HG03558 (cell line): ENCODE results near the gene PGM3.

ENCODE experiments used
- ATAC-seq: cut with Tn5 transposase; IDR thresholded peaks from one replicate; pipeline ENCODE4 v1.9.1; 2021; ENCODE audit warnings: moderate number of reproducible peaks; ENCODE audit not compliant: unreplicated experiment; ENCODE audit errors: extremely low read depth

The PGM3 gene

DNA sequence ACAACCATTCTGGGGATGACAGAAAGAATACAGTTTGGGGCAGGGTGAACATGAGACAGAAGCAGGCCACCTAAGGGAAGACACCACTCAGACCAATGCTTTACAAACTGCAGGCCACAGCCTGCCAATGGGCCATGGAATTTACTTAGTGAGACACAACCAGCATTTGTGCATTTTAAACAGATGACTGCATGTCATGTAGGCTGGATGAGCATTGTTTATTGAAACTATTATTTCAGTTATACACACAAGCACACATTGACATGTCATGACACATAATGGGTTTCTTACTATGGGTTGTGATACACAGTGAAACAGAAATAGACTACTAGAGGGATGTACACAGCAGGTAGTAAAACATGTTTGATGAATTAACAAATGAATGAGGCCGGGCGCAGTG is 8.0 kb downstream of the PGM3 start:
- ATAC-seq = no peak

- ATAC-seq = no peak
These were observed 9.8 kb downstream of the PGM3 start for GRCh38 chr6:83183082-83183828.

DNA sequence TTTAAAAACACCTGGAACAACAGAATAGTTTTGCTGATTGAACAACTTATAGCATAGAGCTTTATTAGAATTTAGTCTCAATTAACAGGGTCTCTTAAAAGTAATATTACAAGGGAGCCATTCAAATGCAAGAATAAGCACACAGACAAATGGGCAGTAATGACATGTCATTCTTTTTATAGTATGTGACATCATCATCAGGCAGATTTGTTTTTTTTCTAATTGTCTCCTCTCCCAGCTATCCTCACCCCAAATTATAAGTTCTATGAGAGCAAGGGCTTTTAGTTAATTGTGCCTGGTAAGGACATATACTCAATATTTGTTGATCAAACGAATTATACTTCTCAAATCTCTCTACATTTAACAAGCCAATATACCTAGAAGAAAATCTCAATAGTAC is 11.0 kb downstream of the PGM3 start:
- no peak for ATAC-seq

DNA sequence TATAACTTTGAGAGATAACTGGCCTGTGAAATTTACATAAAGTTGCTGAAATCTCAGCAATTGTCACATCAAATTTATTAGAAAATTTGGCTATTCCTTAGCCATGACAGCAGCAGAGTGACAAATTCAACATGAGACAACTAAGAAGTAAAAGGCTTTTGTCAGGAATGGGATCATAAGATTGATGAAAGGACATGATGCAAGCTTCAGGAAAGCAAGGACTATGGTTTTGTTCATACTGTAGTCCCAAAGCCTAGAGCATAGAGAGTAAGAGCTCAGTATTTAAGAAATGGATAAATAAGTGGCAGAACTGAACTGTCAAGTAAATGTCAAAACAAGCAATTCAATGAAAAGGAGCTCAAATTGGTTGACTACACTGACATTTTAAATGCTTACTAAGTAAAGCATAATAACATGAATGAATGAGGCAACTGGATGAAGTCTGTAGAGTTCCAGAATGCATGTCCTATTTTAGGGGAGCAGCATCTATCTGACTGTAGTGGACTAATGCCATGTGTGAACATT is 12.6 kb downstream of the PGM3 start:
- ATAC-seq = no peak

GRCh38 chr6:83176246-83176645 is 16.8 kb downstream of the PGM3 start:
- ATAC-seq = no peak

GRCh38 chr6:83169511-83169910 is 23.6 kb downstream of the PGM3 start:
- ATAC-seq = no peak

GRCh38 chr6:83169106-83169505 is 24.0 kb downstream of the PGM3 start:
- no peak for ATAC-seq

- ATAC-seq = no peak
These were observed 24.5 kb downstream of the PGM3 start for GRCh38 chr6:83168556-83168955.

DNA sequence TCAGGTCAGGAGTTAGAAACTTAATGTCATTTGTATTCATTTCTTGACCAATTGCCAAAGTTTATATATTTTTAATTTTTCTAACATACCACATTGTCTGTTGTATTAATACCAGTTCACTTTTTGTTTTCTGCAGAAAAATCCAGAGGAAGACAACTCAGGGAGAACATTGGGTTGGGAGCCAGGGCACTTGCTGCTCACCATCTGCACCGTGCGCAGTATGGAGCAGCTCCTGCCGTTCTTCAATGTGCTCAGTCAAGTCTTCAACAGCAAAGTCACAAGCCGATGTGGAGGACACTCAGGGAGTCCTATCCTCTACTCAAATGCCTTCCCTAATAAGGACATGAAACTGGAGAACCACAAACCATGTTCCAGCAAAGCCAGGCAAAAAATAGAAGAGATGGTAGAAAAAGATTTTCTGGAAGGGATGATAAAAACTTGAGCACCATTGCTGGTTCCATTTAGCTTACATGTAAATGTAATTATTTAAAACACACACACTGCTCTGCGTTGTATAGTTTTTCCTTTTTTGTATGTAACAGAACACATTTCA is 25.3 kb downstream of the PGM3 start:
- no peak for ATAC-seq

DNA sequence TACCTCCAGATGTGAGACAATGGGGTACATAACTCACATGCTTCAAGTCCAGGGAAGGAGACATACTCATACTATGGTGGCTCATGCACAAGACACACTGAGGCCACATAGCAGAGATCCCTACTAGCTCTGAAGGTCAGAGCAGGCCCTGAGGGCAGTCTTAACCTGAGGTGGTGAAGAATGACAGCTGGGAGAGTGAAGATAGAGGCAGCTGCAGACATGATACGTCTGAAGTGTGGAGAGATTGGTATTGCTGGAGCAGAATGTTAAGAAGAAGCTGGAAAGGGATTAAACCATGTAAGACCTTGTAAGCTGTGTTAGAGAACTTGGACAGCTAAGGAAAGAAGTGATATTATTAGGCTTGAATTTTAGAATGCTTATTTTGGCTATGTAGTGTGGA is 32.9 kb downstream of the PGM3 start:
- ATAC-seq = no peak

DNA sequence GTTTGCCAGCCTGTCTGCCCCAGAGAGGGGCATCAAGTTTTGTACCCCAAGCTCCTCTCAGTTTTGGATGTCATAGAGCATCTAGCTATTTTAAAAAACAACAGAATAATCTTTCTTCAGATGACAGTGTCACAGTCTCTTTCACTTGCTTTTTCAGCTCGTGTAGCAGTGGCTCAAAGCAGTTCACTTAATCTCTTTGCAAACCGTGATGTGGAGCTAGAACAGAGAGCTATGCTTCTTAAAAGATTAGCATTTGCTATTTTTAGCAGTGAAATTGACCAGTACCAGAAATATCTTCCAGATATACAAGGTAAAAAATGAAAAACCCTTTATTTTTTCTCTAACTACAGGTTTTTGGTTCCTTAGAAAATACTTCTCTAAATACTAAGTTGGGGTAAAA is 37.3 kb downstream of the PGM3 start:
- no peak for ATAC-seq

DNA sequence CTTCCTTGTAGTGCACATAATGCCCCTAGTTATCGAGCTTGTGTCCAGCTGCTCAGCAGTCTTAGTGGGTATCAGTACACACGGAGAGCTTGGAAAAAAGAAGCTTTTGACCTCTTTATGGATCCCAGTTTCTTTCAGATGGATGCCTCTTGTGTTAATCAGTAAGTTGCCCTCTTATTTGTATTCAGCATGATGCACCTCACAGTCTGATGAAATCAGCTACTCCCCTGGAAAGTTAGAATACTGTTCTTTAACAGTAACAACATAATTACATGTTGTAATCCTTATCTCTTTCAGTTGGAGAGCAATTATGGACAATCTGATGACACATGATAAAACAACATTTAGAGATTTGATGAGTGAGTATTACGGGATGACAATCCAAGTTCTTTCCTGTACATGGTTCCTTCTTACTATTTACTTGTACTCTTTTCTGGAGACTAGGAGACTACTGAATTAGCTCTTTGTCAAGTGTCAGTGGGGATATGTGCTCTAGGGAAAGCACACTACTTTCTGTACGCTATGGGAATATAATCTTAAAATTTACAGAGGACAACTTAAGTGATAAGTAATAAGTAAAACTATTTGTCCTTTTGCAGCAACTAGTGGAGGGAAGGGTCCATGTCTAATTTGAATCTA is 39.1 kb downstream of the PGM3 start:
- no peak for ATAC-seq

DNA sequence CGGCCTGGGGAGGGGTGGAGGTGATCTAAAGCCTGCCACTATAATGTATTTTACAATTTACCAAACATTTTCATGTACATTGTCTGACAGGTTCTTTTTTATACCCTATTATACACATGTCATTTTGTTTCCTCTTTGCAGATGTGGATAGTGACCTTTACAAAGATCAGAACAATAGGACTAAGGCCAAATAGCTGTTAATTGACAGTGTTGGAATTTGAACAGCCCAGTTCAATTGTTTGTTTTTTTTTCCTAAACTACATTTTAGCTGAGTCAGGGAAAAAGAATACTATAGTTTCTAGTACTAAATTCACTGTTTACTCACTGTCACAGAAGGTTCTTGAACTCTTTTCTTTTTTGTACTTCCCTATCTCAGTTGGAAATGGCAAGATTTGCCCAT is 40.2 kb downstream of the PGM3 start:
- no peak for ATAC-seq

DNA sequence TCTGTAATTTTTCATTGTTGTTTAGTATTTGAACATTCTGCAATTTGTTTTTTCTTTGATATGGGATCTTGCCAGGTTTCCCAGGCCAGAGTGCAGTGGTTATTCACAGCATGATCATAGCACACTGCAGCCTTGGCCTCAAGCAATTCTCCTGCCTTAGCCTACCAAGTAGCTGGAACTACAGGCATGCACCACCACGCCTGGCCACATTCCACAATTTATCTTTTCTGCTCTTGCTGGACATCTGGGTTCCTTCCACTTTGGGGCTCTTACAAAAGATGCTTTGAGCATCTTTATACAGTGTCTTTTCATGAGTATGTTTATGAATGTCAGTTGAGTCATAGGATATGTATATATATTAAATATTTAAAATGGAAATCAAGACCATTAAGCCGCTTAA is 42.0 kb downstream of the PGM3 start:
- no peak for ATAC-seq

DNA sequence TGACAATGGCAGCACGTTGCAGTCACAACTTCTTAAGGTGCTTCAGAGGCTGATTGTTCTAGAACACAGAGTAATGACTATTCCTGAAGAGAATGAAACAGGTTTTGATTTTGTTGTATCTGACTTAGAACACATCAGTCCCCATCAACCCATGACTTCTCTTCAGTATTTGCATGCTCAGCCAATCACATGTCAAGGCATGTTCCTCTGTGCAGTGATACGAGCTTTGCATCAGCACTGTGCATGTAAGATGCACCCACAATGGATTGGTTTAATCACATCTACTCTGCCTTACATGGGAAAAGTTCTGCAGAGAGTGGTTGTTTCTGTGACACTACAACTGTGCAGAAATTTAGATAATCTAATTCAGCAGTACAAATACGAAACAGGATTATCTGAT is 54.3 kb downstream of the PGM3 start:
- ATAC-seq = no peak

GRCh38 chr6:83138118-83138722 is 54.8 kb downstream of the PGM3 start:
- no peak for ATAC-seq

- ATAC-seq = no peak
These were observed 60.9 kb downstream of the PGM3 start for GRCh38 chr6:83132121-83132520.

GRCh38 chr6:83127976-83128375 is 65.1 kb downstream of the PGM3 start:
- no peak for ATAC-seq

GRCh38 chr6:83127258-83127657 is 65.8 kb downstream of the PGM3 start:
- no peak for ATAC-seq

DNA sequence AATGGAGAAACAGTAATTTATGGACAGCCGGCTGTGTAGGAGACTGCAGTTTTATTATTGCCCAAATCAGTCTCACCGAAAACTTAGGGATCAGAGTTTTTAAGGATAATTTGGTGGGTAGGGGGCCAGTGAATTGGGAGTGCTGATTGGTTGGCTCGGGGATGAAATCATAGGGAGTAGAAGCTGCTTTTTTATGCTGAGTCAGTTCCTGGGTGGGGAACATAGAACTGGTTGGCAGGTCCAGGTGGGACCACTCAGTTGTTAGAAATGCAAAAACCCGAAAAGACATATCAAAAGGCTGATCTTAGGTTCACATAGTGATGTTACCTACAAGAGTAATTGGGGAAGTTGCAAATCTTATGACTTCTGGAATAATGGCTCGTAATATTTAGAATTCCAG is 66.3 kb downstream of the PGM3 start:
- ATAC-seq = no peak

- ATAC-seq = no peak
These were observed 66.8 kb downstream of the PGM3 start for GRCh38 chr6:83126223-83126622.
